OCI-LY1 (cell line): ENCODE measurements around the gene COL3A1.

Source experiments
- H2AFZ ChIP-seq: fragments of 200-600 bp; sonication (generic), shearing (Covaris generic); 2 replicates; pipeline ENCODE4 v1.6.0; 2014; ENCODE audit warnings: antibody characterized with exemption, mild to moderate bottlenecking, low read length
- H3F3A ChIP-seq: fragments of 200-600 bp; sonication (generic), shearing (Covaris generic); 2 replicates; pipeline ENCODE4 v1.6.0; 2014; ENCODE audit warnings: mild to moderate bottlenecking, antibody characterized with exemption, low read length, moderate library complexity; ENCODE audit not compliant: insufficient read depth
- H3K27ac ChIP-seq: fragments of 200-600 bp; sonication (generic); 2 replicates; pipeline ENCODE4 v1.5.1; 2014; ENCODE audit warnings: low read length, mixed run types, mild to moderate bottlenecking, low read depth; ENCODE audit not compliant: poor library complexity, severe bottlenecking
- H3K27me3 ChIP-seq: fragments of 200-600 bp; sonication (generic); 2 replicates; pipeline ENCODE4 v1.6.0; 2014; ENCODE audit warnings: antibody characterized with exemption, mild to moderate bottlenecking, low read length, moderate library complexity; ENCODE audit not compliant: insufficient read depth
- H3K36me3 ChIP-seq: fragments of 200-600 bp; sonication (generic); 2 replicates; pipeline ENCODE4 v1.6.1; 2014; ENCODE audit warnings: mild to moderate bottlenecking, antibody characterized with exemption, low read length, moderate library complexity, mixed read lengths; ENCODE audit not compliant: insufficient read depth
- H3K4me1 ChIP-seq: fragments of 200-600 bp; sonication (generic); 2 replicates; pipeline ENCODE4 v1.5.1; 2014; ENCODE audit warnings: mild to moderate bottlenecking, low read length, moderate library complexity; ENCODE audit not compliant: insufficient read depth, severe bottlenecking
- H3K4me2 ChIP-seq: fragments of 200-600 bp; sonication (generic), shearing (Covaris generic); 2 replicates; pipeline ENCODE4 v1.6.1; 2014; ENCODE audit warnings: low read length
- H3K4me3 ChIP-seq: fragments of 200-600 bp; sonication (generic); 2 replicates; pipeline ENCODE4 v1.5.1; 2014; ENCODE audit warnings: low read length, low read depth, mild to moderate bottlenecking, mixed read lengths; ENCODE audit not compliant: poor library complexity, severe bottlenecking
- H3K79me2 ChIP-seq: fragments of 200-600 bp; shearing (Covaris generic); 2 replicates; pipeline ENCODE4 v1.6.1; 2016; ENCODE audit warnings: mixed run types, low read length, mixed read lengths; ENCODE audit not compliant: insufficient read depth
- H3K9ac ChIP-seq: fragments of 200-600 bp; sonication (generic), shearing (Covaris generic); 2 replicates; pipeline ENCODE4 v1.6.1; 2014; ENCODE audit warnings: mild to moderate bottlenecking, low read length, mixed read lengths
- H3K9me2 ChIP-seq: fragments of 200-600 bp; sonication (generic), shearing (Covaris generic); 2 replicates; pipeline ENCODE4 v1.6.1; 2014; ENCODE audit warnings: low read depth, mild to moderate bottlenecking, low read length, mixed read lengths
- H3K9me3 ChIP-seq: fragments of 200-600 bp; shearing (Covaris generic); 2 replicates; pipeline ENCODE4 v1.6.1; 2014; ENCODE audit warnings: low read length, mixed read lengths
- H4K20me1 ChIP-seq: fragments of 200-600 bp; sonication (generic), shearing (Covaris generic); 2 replicates; pipeline ENCODE4 v1.6.0; 2016; ENCODE audit warnings: mild to moderate bottlenecking, low read length; ENCODE audit not compliant: insufficient read depth
- EZH2 ChIP-seq: fragments of 200-600 bp; sonication (generic), shearing (Covaris generic); IDR thresholded peaks from 2 replicates; pipeline ENCODE4 v1.8.0; 2017; ENCODE audit warnings: borderline replicate concordance, mixed run types, mild to moderate bottlenecking, antibody characterized with exemption, low read length, moderate library complexity, mixed read lengths
- TF ChIP-seq, protein P1 (sequence below): fragments of 200-600 bp; sonication (generic), shearing (Covaris generic); IDR thresholded peaks from 2 replicates; pipeline ENCODE4 v1.5.1; 2017; ENCODE audit warnings: mild to moderate bottlenecking, antibody characterized with exemption, low read length, moderate library complexity, mixed read lengths

Gene COL3A1

DNA sequence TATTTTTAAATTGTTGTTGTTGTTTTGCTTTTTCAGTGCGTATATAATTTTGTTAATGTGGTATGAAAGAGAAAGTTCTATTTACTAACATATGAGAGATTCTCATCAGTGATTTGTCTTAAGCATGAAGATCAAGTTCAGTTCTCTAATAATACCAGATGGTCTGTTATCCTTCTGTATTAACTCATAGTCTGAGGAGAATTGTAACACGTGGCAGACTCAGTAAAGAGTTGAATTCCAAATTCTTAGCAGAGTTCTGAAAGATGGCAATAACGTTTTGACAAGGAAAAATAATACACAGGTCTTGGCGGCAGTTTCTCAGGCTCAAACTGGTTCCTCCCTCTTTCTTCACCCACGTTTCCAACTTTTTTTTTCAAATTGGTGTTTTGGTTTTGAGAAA is 17.2 kb upstream of the COL3A1 start:
- Histone ChIP-seq H3K79me2 (no peaks in the 10 kb centered on the region), H4K20me1 (no peaks in the 10 kb centered on the region), H3K9me2 (no peaks in the 10 kb centered on the region), H3K9ac (no peak overlapping the region), H3F3A (no peaks in the 10 kb centered on the region), H3K27me3 (no peaks in the 10 kb centered on the region), H3K4me2 (no peak overlapping the region), H3K36me3 (no peaks in the 10 kb centered on the region), H2AFZ (no peak overlapping the region), H3K4me1 (no peaks in the 10 kb centered on the region), H3K27ac (no peak overlapping the region), H3K9me3 (no peaks in the 10 kb centered on the region), H3K4me3 (no peak overlapping the region)
- no peak for TF ChIP-seq EZH2
- TF ChIP-seq, protein P1, sequence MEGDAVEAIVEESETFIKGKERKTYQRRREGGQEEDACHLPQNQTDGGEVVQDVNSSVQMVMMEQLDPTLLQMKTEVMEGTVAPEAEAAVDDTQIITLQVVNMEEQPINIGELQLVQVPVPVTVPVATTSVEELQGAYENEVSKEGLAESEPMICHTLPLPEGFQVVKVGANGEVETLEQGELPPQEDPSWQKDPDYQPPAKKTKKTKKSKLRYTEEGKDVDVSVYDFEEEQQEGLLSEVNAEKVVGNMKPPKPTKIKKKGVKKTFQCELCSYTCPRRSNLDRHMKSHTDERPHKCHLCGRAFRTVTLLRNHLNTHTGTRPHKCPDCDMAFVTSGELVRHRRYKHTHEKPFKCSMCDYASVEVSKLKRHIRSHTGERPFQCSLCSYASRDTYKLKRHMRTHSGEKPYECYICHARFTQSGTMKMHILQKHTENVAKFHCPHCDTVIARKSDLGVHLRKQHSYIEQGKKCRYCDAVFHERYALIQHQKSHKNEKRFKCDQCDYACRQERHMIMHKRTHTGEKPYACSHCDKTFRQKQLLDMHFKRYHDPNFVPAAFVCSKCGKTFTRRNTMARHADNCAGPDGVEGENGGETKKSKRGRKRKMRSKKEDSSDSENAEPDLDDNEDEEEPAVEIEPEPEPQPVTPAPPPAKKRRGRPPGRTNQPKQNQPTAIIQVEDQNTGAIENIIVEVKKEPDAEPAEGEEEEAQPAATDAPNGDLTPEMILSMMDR, result no peak

DNA sequence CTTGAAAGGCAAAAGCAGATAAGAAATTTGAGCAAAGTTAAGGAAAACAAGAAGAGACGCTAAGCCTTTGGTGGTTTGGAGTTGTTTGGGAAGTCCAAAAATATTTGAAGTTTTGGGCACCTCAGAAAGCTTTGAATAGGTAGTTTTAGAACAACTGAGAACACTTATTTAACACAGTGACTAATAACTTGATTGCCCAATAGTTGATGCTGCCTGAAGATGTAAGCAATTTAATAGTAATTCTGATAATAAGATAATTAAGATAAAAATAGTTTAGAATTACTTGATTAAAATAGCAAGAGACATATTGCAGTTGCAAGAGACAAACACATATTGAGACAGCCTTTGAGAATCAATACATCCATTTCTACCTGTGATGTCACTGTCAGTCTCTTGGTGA is 16.5 kb upstream of the COL3A1 start:
- H3K36me3 ChIP-seq, result no peaks in the 10 kb centered on the region
- no peak overlapping the region for H3K9ac ChIP-seq
- no peak overlapping the region for H3K4me3 ChIP-seq
- H3K4me2 ChIP-seq, result no peak overlapping the region
- H4K20me1 ChIP-seq, result no peaks in the 10 kb centered on the region
- TF ChIP-seq, protein P1, result no peak
- TF ChIP-seq EZH2, result no peak
- H3K4me1 ChIP-seq, result no peaks in the 10 kb centered on the region
- no peak overlapping the region for H3K27ac ChIP-seq
- H3F3A ChIP-seq, result no peaks in the 10 kb centered on the region
- no peaks in the 10 kb centered on the region for H3K79me2 ChIP-seq
- H3K9me3 ChIP-seq, result no peaks in the 10 kb centered on the region
- H2AFZ ChIP-seq, result no peak overlapping the region
- no peaks in the 10 kb centered on the region for H3K27me3 ChIP-seq
- no peaks in the 10 kb centered on the region for H3K9me2 ChIP-seq

DNA sequence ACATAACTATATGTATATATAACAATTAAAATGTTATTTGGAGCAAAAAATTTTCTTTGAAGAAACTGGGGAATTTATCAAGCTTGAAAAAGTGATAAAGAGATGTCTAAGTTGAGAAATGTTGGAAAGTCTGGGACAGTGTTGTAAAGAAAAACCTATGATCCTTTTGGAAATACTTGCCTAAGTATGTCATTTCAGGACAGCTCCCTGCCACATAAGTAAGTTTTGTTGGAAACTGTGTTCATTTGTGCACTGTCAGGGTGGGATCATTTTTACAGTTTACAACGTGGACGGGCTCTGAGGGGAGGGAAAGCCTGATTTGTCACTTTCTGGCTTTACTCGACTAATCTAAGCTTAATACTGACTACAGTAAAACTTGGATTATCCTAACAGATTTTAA is 10.4 kb upstream of the COL3A1 start:
- no peaks in the 10 kb centered on the region for H3K4me1 ChIP-seq
- no peaks in the 10 kb centered on the region for H3K9me3 ChIP-seq
- H3K4me3 ChIP-seq, result no peak overlapping the region
- H3K27ac ChIP-seq, result no peak overlapping the region
- no peak overlapping the region for H3K4me2 ChIP-seq
- H3K9ac ChIP-seq, result no peak overlapping the region
- no peaks in the 10 kb centered on the region for H3K9me2 ChIP-seq
- H3K79me2 ChIP-seq, result no peaks in the 10 kb centered on the region
- H2AFZ ChIP-seq, result no peak overlapping the region
- TF ChIP-seq, protein P1, result no peak
- TF ChIP-seq EZH2, result no peak
- no peaks in the 10 kb centered on the region for H3F3A ChIP-seq
- no peaks in the 10 kb centered on the region for H3K36me3 ChIP-seq
- H3K27me3 ChIP-seq, result no peaks in the 10 kb centered on the region
- no peaks in the 10 kb centered on the region for H4K20me1 ChIP-seq
